GM18858 (cell line): Measurements from ENCODE around the gene REV3L.
"Not testable (repeated sequence)": the region's sequence is repeated elsewhere in the genome, so short reads cannot be mapped to it uniquely, and the experiment has no call there.

Experiments
- ATAC-seq: cut with Tn5 transposase; IDR thresholded peaks from one replicate; pipeline ENCODE4 v1.9.1; 2021; ENCODE audit not compliant: unreplicated experiment

REV3L gene

DNA sequence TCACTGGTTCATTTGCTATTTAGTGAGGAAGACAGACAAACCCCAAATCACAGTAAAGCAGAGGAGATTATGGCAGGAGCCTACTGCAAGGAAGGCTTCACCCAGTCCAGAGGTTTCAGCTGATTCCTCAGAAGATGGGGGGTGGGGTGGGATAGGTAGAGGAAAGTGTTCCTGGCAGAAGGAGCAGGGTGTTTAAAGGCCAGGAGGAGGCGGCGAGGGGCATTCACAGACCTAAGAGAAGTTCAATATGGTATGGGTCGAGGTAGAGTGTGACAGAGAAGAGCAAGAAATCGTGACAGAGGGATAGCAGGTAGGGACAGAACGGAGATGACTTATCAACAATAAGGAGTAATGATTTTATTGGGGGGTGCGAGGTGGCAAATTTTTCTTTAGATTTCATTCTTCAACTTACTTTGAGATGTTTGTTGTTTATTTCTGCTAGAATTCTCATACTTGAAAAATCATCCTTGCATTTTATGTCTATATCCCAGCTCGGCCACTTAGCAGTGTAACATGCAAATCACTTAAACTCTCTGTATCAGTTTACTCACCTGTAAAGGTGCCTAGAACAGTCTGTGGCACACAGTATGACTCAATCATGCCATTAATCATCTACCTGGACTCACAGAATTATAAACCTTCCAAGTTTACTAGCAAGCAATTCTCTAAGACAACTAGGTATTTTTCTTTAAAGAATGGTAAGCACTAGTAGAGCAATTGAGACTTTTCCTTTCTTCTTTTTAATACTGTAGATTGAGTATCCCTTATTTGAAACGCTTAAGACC is 176.7 kb downstream of the REV3L start:
- no peak for ATAC-seq

DNA sequence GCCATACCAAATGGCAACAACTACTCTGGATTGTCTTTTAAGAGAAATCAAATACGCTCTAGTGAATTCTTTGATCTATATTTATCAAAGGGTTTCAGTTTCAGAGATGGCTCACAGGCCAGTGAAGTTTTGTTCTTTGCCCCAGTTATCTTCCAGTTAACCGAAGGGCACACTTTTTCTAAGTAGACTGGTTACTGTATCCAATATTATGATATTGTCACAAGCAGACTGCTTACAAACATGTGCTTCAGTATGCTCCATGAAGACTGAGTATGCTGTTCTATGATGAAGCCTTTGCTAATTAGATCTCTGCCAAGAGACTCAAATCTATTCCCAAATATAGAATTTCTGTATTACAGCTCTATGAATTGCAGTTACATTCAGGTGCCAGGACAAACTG is 181.1 kb downstream of the REV3L start:
- peak; percentile 49 for ATAC-seq

DNA sequence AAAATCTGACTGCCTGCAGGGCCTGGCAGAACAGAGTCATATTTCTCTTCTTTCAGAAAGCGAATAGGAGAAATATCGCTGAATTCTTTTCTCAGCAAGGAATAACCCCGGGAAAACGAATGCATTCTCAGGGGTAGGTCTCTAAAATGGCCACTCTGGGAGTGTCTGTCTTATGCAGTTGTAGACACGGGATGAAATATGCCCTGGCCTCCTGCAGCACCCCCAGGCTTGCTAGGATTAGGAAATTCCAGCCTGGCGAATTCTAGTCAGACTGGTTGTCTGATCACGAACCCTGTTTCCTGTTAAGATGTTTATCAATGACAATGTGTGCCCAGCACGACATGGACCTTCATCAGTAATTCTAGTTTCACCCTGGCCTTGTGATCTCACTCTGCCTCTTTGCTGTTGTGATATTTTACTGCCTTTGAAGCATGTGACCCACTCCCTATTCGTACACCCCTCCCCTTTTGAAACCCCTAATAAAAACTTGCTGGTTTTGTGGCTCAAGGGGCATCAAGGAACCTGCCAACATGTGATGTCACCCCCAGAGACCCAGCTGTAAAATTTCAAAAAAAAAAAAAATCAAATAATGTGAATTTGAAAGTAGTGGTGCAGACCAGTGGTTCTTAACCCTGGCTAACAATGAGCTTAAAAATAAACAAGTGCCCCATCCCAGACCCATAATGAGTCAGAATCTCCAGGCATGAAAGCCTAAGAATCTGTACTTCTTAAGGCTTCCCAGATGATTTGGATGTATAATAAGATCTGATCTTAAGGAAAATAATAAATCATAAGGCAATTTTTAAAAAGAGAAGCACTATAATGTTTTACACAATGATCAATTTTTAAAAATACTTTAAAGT is 181.8 kb downstream of the REV3L start:
- ATAC-seq, result not testable (repeated sequence)

DNA sequence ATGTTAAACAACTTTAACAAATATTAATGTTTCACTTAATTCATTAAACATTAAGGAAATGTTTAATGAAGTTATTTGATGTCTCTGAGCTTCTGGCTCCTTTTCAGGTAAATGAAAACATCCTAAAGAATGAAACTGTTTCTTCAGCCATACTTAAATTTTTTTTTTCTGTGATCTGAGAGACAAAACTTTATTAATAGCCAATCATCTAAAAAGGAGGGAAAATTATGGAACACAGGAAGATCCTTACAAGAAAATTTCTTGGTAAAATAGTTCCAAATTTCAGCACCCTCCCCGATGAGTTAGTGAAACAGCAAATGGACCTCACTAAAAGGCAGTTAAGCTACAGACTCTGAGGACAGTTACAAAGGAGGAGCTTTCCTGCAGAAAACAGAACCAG is 185.2 kb downstream of the REV3L start:
- no peak for ATAC-seq

DNA sequence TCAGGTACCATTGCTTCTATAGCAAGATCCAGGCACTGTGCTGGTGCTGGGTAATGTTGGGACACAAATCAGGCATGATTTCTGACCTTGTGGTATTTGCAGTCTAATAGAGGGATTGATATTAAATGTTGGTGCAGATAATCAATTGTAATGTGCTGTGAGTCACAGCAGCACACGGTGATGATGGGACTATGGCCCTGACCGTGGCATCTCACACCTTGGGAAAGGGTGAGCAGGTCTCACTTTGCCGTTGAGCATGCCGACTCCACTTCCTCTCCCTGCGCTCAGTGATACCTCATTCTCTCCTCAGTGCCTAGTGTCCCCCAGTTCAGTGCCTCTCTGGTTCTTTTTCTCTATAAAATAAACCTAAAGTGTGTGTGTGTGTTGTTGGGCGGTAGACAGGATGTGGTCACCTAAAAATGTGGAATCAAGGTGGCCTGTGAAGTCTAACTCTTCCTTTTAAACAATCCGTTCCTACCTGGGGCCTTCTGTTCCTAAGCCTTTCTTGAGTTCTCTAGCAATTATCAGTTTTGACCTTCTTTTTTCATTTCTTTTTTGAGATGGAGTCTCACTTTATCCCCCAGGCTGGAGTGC is 188.5 kb downstream of the REV3L start:
- ATAC-seq, result no peak

DNA sequence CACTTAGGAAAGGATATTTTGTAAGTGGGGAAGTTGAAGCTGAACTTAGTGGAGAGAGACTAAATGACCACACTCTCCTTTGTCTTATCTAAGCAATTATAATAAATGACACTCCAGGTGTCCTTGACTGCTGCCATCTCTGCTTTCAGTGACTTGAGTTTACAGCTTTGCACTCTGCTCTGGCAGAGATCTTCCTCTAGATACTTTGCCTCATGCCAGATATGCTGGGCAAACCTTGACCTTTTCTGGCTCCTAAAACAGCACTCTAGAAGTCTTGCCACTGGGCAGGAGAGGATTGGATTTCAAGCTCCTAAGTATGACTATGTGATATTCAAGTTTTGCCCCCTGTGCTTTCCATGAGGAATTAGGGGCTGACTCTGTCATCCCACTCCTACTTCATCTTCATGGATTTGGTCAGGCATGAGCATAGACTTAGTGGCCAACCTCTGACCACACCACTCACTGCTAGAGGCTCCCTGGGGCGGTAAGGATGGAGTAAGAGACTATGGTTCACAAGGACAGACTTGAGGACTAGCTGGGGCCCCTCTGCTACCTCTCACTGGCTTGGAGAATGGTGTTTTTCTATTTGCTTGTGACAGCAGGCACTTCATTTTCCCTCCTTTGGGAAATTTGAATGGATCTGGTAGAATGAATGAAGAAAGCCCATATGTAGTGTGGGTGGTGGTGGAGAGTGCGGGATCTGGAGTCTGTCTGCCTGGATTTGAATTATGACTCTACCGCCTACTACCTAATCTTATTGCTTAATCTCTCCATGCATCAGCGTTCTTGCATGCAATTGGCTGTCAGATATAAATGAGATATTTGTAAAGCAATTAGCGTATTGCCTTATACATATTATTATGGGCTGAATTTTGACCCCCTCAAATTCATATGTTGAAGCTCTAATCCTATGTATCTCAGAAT is 191.4 kb downstream of the REV3L start:
- peak; percentile 11 for ATAC-seq

DNA sequence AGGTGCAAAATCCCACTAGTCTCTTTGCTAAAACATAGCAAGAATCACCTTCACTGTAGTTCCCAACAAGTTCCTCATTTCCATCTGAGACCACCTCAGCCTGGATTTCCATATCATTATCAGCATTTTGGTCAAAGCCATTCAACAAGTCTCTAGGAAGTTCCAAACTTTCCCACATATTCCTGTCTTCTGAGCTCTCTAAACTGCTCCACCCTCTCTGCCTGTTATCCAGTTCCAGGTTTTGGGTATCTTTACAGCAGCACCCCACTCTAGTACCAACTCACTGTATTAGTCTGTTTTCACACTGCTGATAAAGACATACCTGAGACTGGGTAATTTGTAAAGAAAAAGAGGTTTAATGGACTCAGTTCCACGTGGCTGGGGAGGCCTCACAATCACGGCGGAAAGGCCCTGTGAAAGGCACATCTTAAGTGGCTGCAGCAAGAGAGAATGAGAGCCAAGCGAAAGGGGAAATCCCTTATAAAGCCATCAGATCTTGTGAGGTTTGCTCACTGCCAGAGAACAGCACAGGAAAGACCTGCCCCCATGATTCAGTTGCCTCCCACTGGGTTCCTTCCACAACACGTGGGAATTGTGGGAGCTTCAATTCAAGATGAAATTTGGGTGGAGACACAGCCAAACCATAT is 192.2 kb downstream of the REV3L start:
- peak; percentile 85 for ATAC-seq

DNA sequence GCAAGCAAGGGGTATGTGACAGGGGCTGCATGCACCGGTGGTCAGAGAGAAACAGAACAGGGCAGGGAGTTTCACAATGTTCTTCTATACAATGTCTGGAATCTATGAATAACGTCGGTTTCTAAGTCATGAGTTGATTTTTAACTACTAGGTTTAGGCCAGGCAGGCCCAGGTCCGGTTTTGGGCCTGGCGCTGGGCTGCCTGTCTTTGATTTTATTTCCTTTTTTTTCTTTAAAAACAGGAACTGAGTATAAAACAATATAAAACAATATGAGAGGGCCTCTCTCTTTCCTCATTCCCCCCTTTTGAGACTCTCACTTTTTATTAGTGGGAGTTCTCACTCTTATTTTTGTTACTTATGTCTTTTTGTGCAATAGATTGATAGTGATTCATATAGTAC is 198.7 kb downstream of the REV3L start:
- not testable (repeated sequence) for ATAC-seq

DNA sequence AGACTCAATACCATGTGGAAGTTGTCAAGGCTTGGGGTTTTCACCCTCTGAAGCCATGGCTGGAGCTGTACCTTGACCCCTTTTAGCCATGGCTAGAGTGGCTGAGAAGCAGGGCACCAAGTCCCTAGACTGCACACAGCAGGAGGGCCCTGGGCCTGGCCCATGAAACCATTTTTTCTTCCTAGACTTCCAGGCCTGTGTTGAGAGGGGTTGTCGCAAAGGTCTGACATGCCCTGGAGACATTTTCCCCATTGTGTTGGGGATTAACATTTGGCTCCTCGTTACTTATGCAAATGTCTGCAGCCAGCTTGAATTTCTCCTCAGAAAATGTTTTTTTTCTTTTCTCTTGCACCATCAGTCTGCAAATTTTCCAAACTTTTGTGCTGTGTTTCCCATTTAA is 199.3 kb downstream of the REV3L start:
- ATAC-seq, result no peak

DNA sequence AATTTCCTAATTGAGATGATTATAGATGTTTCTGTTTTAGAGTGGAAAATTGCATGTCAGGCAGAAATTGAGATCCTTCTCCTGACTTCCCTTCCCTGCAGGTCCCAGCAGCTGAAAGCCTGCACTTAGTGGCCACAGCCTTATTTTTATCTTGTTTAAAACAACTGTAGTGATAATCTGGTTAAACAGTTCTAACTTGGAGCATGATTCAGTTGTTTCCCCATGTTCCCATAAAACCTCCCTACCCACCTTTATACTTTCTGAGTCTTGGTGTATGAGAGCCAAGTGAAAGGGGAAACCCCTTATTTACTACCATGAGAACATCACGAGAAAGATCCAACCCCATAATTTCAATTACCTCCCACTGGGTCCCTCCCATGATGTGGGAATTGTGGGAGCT is 200.5 kb downstream of the REV3L start:
- no peak for ATAC-seq

DNA sequence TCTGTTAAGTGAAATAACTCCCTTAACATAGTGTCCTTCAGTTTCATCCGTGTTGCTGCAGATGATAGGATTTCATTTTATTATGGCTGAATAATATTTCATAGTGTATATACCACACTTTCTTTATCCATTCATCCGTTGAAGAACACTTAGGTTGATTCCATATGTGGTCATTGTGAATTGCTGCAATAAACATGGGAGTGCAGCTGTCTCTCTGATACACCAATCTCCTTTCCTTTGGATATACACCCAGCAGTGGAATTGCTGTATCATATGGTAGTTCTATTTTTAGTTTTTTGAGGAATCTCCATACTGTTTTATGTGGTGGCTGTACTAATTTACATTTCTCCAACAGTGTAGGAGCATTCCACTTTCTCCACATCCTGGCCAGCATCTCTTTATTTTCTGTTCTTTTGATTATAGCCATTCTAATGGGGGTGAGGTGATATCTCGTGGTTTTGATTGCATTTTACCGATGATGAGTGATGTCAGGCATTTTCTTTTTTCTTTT is 202.5 kb downstream of the REV3L start:
- no peak for ATAC-seq

DNA sequence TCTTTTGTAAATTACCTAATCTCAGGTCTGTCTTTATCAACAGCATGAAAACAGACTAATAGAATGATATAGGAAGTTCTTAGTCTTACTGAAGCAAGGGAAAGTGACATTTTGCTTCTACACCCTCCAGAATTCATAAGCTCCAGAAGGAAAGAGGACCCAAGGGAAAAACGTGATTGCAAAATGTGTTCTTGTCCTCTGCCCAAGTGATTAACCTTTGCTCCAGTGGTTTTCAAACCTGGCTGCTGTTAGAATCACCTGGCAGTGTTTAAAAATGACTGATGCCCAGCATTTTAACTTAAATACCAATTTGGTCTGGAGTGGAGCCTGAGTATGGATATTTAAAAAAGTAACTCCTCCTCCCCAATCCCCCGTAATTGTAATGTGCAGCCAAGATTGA is 204.3 kb downstream of the REV3L start:
- ATAC-seq, result no peak

DNA sequence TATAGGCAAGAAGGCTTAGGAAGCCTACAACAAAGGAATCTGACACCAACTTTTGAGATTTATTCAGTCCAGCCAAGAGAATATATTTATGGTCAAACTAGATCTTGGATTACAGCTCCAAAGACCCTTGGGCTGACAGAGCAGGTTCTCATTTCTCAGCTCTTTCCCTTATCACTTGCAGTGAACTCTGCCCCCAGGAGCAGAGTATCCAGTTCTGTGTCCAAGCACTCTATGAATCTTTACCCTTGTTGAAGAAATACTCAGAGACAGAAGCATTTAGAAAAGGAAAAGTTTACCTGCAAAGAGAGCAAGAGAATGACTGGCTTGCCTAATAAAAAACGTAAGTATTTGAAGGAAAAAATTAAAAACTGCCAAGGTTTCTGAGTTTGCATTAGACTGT is 205.2 kb downstream of the REV3L start:
- no peak for ATAC-seq

DNA sequence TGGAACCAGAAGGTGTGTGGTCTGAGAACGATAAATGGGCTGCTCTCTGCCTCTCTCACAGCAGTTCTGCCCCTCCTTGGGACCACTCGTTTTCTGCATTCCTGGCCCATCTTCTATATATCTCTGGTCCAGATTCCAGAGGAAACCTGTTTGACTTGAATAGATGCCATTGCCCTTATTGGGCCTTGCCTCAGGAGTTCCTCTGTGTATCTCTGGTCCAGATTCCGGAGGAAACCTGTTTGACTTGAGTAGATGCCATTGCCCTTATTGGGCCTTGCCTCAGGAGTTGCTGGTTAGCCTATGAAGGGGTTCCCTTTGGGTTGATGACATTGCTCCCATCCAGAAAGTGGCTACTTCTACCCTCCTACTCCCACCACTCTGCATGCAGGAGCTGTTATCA is 206.3 kb downstream of the REV3L start:
- ATAC-seq, result no peak

DNA sequence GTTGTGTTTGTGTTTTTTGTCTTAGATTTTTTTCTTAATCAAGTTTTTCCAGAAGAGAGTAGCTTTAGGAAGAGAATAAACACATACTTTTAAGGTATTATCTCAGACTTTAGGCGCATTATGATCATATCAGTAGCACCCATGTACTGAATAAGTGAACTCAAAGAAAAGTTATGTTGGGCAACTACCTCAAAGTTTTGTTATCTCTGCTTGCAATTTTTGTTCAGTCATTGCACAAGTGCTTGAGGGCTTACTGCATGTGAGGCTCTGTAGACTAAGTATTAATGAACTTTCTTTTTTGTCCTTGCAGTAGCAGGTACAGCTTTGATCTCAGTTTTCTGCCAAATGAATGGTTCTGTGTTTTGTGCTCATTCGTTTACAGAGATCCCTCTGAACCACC is 206.7 kb downstream of the REV3L start:
- no peak for ATAC-seq

DNA sequence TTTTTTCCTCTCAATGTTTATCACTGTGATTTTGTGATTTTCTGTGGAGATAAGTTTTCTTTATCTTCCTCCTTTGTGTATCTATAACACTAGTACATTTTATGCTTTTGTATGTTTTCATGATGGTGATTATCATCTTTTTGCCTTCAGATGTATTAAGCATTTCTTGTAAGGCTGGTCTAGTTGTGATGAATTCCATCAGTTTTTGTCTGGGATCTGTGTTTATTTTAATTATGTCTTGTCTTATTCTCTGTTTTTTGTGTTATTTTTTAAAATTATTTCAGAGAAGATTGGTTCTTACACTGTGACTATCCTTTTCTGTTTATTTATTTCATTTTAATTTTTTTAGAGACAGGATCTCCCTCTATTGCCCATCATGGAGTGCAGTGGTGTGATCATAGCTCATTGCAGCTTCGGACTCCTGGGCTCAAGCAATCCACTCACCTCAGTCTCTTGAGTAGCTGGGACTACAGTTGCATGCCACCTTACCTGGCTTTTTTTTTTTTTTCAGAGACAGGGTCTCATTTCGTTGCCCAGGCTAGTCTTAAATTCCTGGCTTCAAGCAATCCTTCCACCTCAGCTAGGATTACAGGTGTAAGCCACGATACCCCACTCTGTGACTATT is 208.3 kb downstream of the REV3L start:
- no peak for ATAC-seq

DNA sequence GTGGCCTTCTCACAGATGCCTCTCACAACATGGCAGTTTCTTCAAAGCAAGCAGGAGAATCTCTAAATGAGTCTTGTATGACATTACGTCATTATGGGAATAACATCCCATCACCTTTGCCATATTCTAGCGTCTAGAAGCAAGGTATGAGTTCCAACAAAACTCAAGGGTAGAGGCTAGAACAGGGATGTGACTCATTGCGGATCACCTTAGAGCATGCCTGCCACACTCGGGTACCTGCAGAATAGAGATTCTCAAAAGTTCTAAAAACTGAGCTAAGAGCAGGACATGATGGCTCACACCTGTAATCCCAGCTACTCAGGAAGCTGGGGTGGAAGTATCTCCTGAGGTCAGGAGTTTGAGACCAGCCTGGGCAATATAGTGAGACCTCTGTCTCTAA is 212.9 kb downstream of the REV3L start:
- no peak for ATAC-seq

DNA sequence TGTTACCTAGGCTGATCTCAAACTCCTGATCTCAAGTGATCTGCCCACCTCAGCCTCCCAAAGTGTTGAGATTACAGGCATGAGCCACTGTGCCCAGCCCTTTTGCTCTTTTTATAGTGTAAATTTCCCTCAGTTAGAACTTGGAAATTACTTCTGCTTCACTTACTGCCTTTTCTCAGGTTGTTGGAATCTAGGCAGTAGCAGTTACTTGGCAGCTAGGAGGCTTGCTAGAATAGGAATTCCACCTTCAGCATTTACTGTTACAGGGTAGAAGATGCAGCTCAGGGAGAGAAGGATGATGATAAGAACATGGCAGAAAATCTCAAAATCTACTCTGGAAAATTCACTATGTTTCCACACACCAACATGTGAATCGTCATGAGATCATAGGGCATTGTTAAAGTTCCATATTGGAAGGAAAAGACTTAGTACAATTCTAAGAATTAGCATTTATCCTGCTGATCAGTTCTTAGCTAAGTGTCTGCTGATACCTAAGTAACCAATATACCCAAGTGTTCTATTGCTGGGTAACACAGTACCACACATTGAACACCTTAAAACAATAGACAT is 213.5 kb downstream of the REV3L start:
- ATAC-seq, result no peak

DNA sequence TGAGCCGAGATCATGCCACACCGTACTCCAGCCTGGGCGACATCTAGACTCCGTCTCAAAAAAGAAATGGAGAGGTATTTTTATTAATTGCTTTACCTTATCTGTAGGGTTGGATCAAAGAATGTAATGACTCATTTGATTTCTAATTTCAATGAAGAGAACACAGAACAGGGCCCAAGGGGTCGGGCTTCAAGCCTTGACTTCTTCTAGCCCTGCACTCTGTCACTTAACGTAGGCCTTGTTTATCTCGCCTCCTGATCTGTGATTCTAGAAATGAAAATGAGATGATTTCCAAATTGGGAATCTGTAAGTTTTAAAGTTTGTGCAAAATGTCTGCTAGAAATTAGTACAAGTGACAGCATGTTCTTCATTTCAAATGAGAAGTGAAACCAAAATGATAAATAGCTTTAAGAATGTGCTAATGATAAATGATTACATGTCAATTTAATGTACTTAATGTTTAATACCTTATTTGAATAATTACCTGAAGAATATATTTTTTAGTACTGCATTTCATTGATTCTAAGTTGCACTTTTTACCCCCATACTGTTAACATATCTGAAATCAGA is 215.2 kb downstream of the REV3L start:
- no peak for ATAC-seq
